H1 (cell line): ENCODE data around the gene OCIAD1. TPM values are rescaled to one million over a fixed set of nuclear protein-coding genes. Genes with fewer than 3 reads are reported as not detected.

Experiments used
- CTCF ChIA-PET: fragments of 300-600 bp; sonication (Branson Sonifier 250); formaldehyde crosslinking; loops from one replicate; lab custom pipeline; 2021; ENCODE audit not compliant: partially characterized antibody; lab: Charles Lee
- POLR2A ChIA-PET: fragments of 300-600 bp; sonication (Branson Sonifier 250); formaldehyde crosslinking; loops from one replicate; lab custom pipeline; 2021; ENCODE audit warnings: inconsistent platforms; ENCODE audit not compliant: partially characterized antibody; lab: Charles Lee
- DNase-seq, 2 experiments: peaks; one replicate each; pipeline versions ENCODE4 v3.0.0 to v3.0.0-alpha.2; 2010 to 2022; ENCODE audit warnings: low spot score in 2 of 2, low read depth in 1 of 2, mixed read lengths in 1 of 2
- FAIRE-seq: peaks from 2 replicates; lab custom pipeline; 2011; peaks lifted over from hg19 to GRCh38; lab: Jason Lieb, UNC
- H2AFZ ChIP-seq: 2 replicates; pipeline ENCODE4 v1.8.1; 2012; ENCODE audit warnings: low read length, inconsistent platforms
- H2AK5ac ChIP-seq: 2 replicates; pipeline ENCODE4 v1.6.1; 2013; ENCODE audit warnings: low read depth, low read length
- H2BK120ac ChIP-seq: replicated peaks from 2 replicates; pipeline ENCODE3; 2013; ENCODE audit warnings: low read depth, low read length, inconsistent platforms
- H2BK12ac ChIP-seq: 2 replicates; pipeline ENCODE4 v1.6.1; 2013; ENCODE audit warnings: low read depth, low read length
- H2BK15ac ChIP-seq: 2 replicates; pipeline ENCODE4 v1.6.1; 2013; ENCODE audit warnings: low read length
- H2BK20ac ChIP-seq: 2 replicates; pipeline ENCODE4 v1.6.1; 2013; ENCODE audit warnings: low read length
- H2BK5ac ChIP-seq: 2 replicates; pipeline ENCODE4 v1.6.1; 2013; ENCODE audit warnings: low read depth, low read length
- H3K14ac ChIP-seq: 2 replicates; pipeline ENCODE4 v1.6.1; 2013; ENCODE audit warnings: inconsistent platforms; ENCODE audit not compliant: insufficient read length
- H3K18ac ChIP-seq: 2 replicates; pipeline ENCODE4 v1.6.1; 2013; ENCODE audit warnings: low read length; ENCODE audit errors: extremely low read depth
- H3K23ac ChIP-seq: 2 replicates; pipeline ENCODE4 v1.6.1; 2013; ENCODE audit warnings: inconsistent platforms; ENCODE audit not compliant: insufficient read length
- H3K23me2 ChIP-seq: 2 replicates; pipeline ENCODE4 v1.6.1; 2013; ENCODE audit warnings: low read depth, low read length
- H3K27ac ChIP-seq: 2 replicates; pipeline ENCODE4 v1.6.1; 2011; ENCODE audit warnings: low read depth, low read length, inconsistent platforms
- H3K27me3 ChIP-seq, 4 experiments: replicated peaks in 1 of 4; 1 replicate in 1 of 4; 2 replicates in 3 of 4; pipeline versions ENCODE4 v1.6.1 to v1.8.1; 2011 to 2013; ENCODE audit warnings: low read length in 3 of 4, mild to moderate bottlenecking in 3 of 4, inconsistent platforms in 2 of 4, mixed read lengths in 2 of 4, moderate library complexity in 1 of 4; ENCODE audit not compliant: control insufficient read depth in 3 of 4, insufficient read depth in 3 of 4; ENCODE audit errors: extremely low read depth in 1 of 4
- H3K36me3 ChIP-seq, 4 experiments: 2 replicates each; pipeline versions ENCODE4 v1.6.1 to v1.8.1; 2011 to 2013; ENCODE audit warnings: mild to moderate bottlenecking in 4 of 4, low read length in 3 of 4, moderate library complexity in 2 of 4, control low read depth in 1 of 4, inconsistent platforms in 1 of 4; ENCODE audit not compliant: insufficient read depth in 4 of 4, control insufficient read depth in 2 of 4
- H3K4ac ChIP-seq: replicated peaks from 2 replicates; pipeline ENCODE3; 2013; ENCODE audit warnings: low read length, low read depth, mixed read lengths, inconsistent platforms; ENCODE audit not compliant: insufficient read length
- H3K4me1 ChIP-seq, 4 experiments: replicated peaks in 1 of 4; 1 replicate in 1 of 4; 2 replicates in 3 of 4; pipeline versions ENCODE4 v1.6.1 to v1.8.1; 2011 to 2013; ENCODE audit warnings: low read length in 3 of 4, inconsistent platforms in 2 of 4, mixed read lengths in 1 of 4; ENCODE audit not compliant: insufficient read depth in 4 of 4, control insufficient read depth in 3 of 4
- H3K4me2 ChIP-seq, 2 experiments: 2 replicates each; pipeline versions ENCODE4 v1.6.1 to v1.8.1; 2011 to 2013; ENCODE audit warnings: low read depth in 2 of 2, low read length in 2 of 2, control low read depth in 1 of 2, inconsistent platforms in 1 of 2, mild to moderate bottlenecking in 1 of 2; ENCODE audit not compliant: insufficient read depth in 1 of 2
- H3K4me3 ChIP-seq, 4 experiments: fragments of 200-600, 300-600 bp in 1 of 4; sonication (generic), shearing (Covaris generic), sonication (Bioruptor Twin) in 1 of 4; 2 replicates each; pipeline versions ENCODE4 v1.5.1 to v1.8.1; 2011 to 2016; ENCODE audit warnings: low read length in 4 of 4, low read depth in 3 of 4, control low read depth in 2 of 4, inconsistent platforms in 2 of 4, mild to moderate bottlenecking in 2 of 4, mixed read lengths in 1 of 4, moderate library complexity in 1 of 4; ENCODE audit not compliant: insufficient read depth in 2 of 4; ENCODE audit errors: extremely low read depth in 1 of 4
- H3K56ac ChIP-seq: replicated peaks from 2 replicates; pipeline ENCODE3; 2013; ENCODE audit warnings: low read depth, mild to moderate bottlenecking, mixed read lengths, low read length, inconsistent platforms; ENCODE audit not compliant: insufficient read length
- H3K79me1 ChIP-seq: 2 replicates; pipeline ENCODE4 v1.6.1; 2013; ENCODE audit warnings: low read depth, low read length, control low read depth
- H3K79me2 ChIP-seq, 2 experiments: 2 replicates each; pipeline versions ENCODE4 v1.6.1 to v1.8.1; 2012 to 2013; ENCODE audit warnings: low read length in 2 of 2, mild to moderate bottlenecking in 2 of 2, inconsistent platforms in 1 of 2; ENCODE audit not compliant: insufficient read depth in 2 of 2, control insufficient read depth in 1 of 2
- H3K9ac ChIP-seq, 4 experiments: replicated peaks in 1 of 4; 1 replicate in 1 of 4; 2 replicates in 3 of 4; pipeline versions ENCODE4 v1.6.1 to v1.8.1; 2011 to 2013; ENCODE audit warnings: low read depth in 3 of 4, low read length in 3 of 4, control low read depth in 2 of 4, mild to moderate bottlenecking in 2 of 4, moderate library complexity in 2 of 4, inconsistent platforms in 1 of 4; ENCODE audit errors: extremely low read depth in 1 of 4
- H3K9me3 ChIP-seq, 2 experiments: 2 replicates each; pipeline versions ENCODE4 v1.6.1 to v1.8.1; 2012 to 2013; ENCODE audit warnings: mild to moderate bottlenecking in 2 of 2, moderate library complexity in 2 of 2, control low read depth in 1 of 2, inconsistent platforms in 1 of 2, low read depth in 1 of 2, low read length in 1 of 2, mixed read lengths in 1 of 2; ENCODE audit not compliant: insufficient read depth in 2 of 2
- H4K20me1 ChIP-seq, 2 experiments: replicated peaks in 1 of 2; 2 replicates each; pipeline versions ENCODE3 to v1.8.1; 2011 to 2013; ENCODE audit warnings: inconsistent platforms in 2 of 2, low read length in 2 of 2, mild to moderate bottlenecking in 1 of 2; ENCODE audit not compliant: insufficient read depth in 2 of 2, control insufficient read depth in 1 of 2
- H4K5ac ChIP-seq: 2 replicates; pipeline ENCODE4 v1.6.1; 2013; ENCODE audit warnings: low read length, low read depth, mixed read lengths, inconsistent platforms; ENCODE audit not compliant: insufficient read length
- H4K8ac ChIP-seq: 2 replicates; pipeline ENCODE4 v1.8.0; 2013; ENCODE audit warnings: mild to moderate bottlenecking, moderate library complexity, low read length, inconsistent platforms; ENCODE audit not compliant: insufficient read depth; ENCODE audit errors: extremely low read depth
- H4K91ac ChIP-seq: replicated peaks from 2 replicates; pipeline ENCODE3; 2013; ENCODE audit warnings: low read length, mixed read lengths, inconsistent platforms; ENCODE audit not compliant: insufficient read length
- BRCA1 ChIP-seq: IDR thresholded peaks from 2 replicates; pipeline ENCODE4 v1.6.1; 2012; ENCODE audit warnings: low read depth, low read length, improper control_type of control experiment
- POLR2AphosphoS5 ChIP-seq: IDR thresholded peaks from 2 replicates; pipeline ENCODE4 v1.6.1; 2011; ENCODE audit warnings: low read depth, low read length
- polyA plus RNA-seq, 7 experiments: library from polyadenylated mRNA; depleted of rRNA in 3 of 7; stranded (reverse) in 5 of 7; unstranded in 2 of 7; fragments of >200 nt in 5 of 7; fragments of 200-250 nt in 2 of 7; gene quantifications; 1 replicate in 5 of 7; 2 replicates in 1 of 7; 4 replicates in 1 of 7; pipeline versions ENCODE4 v1.2.1 to v1.2.3, GENCODE V29; 2011 to 2013; ENCODE audit warnings: missing spikeins in 2 of 7, mixed read lengths in 2 of 7
- total RNA-seq: library from RNA; stranded (reverse); fragmentation: NEBNext Ultra II Directional; extraction: Animal tissue kit (Norgen Biotek cat#: 25700); gene quantifications from 2 replicates; pipeline ENCODE4 v1.2.1, GENCODE V29; 2021

The OCIAD1 gene
- total and polyA plus RNA-seq, 2 of the 8 experiments (the other 6 are each of a cell fraction or from before 2014, with no cell fraction given), result 79.9 to 163 TPM

DNA sequence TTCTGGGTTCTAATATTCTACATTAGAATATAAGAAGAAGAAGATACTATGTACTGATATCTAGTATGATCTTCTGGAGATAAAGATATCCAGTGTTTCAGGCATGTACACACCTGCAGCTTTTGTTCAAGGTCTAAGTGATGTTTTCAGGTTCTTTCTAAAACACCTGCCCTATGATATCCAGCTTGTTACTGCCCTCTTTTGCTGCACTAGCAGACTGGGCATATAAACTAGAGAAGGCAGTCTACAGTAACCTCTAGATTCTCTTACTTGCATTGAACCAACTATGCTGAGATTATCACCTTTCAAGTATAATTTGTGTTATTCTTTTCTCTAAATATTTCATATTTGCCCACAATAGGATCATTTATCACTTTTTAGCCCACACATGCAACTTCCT, 48.9 kb upstream of the OCIAD1 start:
- POLR2A ChIA-PET, result no interaction called here
- no peak overlapping the region for H2AFZ ChIP-seq
- H2BK12ac ChIP-seq, result no peak overlapping the region

More for the DNA sequence above, 48.9 kb upstream of the OCIAD1 start:
- H2AK5ac ChIP-seq, result no peak overlapping the region
- H2BK15ac ChIP-seq, result no peak overlapping the region
- no peaks in the 10 kb centered on the region for H3K9me3 ChIP-seq
- H3K14ac ChIP-seq, result no peak overlapping the region
- H2BK20ac ChIP-seq, result no peak overlapping the region
- H4K8ac ChIP-seq, result no peak overlapping the region
- DNase-seq, result no peak
- H3K9ac ChIP-seq, result no peak overlapping the region
- CTCF ChIA-PET, result interaction anchor here (0.6 to 2.8 kb wide), 6 partner anchors 46 to 204 kb away, joined by 3 to 12 read pairs (median 3); no protein-coding TSS in a partner anchor
- H3K4me1 ChIP-seq, result peaks cover 0 to 5% (median under 1%) of the 10 kb centered on the region in 4 experiments; a peak in 4 of 7 replicates
- no peak for FAIRE-seq
- H3K56ac ChIP-seq, result no peak overlapping the region
- no peak overlapping the region for H4K91ac ChIP-seq
- peaks cover 6% of the 10 kb centered on the region for H3K23me2 ChIP-seq
- no peak overlapping the region for H4K5ac ChIP-seq
- no peak overlapping the region for H3K27ac ChIP-seq
- no peaks in the 10 kb centered on the region for H3K79me1 ChIP-seq
- no peak for TF ChIP-seq BRCA1
- TF ChIP-seq POLR2AphosphoS5, result no peak
- no peaks in the 10 kb centered on the region for H3K27me3 ChIP-seq
- peaks cover 4 to 22% of the 10 kb centered on the region in 2 experiments for H3K79me2 ChIP-seq
- no peak overlapping the region for H2BK120ac ChIP-seq
- peaks cover 2 to 3% of the 10 kb centered on the region in 2 experiments for H4K20me1 ChIP-seq
- no peak overlapping the region for H3K18ac ChIP-seq
- no peaks in the 10 kb centered on the region for H3K36me3 ChIP-seq
- no peak overlapping the region for H2BK5ac ChIP-seq
- H3K4ac ChIP-seq, result no peak overlapping the region
- no peak overlapping the region for H3K23ac ChIP-seq
- H3K4me3 ChIP-seq, result no peak overlapping the region
- no peak overlapping the region; a peak in 1 of 4 replicates for H3K4me2 ChIP-seq
